Measurements from ENCODE around the gene ARHGEF19.

The ARHGEF19 gene

GRCh38 chr1:16195518-16195905 is 16.9 kb downstream of the ARHGEF19 start:
- TF ChIP-seq, protein P1, sequence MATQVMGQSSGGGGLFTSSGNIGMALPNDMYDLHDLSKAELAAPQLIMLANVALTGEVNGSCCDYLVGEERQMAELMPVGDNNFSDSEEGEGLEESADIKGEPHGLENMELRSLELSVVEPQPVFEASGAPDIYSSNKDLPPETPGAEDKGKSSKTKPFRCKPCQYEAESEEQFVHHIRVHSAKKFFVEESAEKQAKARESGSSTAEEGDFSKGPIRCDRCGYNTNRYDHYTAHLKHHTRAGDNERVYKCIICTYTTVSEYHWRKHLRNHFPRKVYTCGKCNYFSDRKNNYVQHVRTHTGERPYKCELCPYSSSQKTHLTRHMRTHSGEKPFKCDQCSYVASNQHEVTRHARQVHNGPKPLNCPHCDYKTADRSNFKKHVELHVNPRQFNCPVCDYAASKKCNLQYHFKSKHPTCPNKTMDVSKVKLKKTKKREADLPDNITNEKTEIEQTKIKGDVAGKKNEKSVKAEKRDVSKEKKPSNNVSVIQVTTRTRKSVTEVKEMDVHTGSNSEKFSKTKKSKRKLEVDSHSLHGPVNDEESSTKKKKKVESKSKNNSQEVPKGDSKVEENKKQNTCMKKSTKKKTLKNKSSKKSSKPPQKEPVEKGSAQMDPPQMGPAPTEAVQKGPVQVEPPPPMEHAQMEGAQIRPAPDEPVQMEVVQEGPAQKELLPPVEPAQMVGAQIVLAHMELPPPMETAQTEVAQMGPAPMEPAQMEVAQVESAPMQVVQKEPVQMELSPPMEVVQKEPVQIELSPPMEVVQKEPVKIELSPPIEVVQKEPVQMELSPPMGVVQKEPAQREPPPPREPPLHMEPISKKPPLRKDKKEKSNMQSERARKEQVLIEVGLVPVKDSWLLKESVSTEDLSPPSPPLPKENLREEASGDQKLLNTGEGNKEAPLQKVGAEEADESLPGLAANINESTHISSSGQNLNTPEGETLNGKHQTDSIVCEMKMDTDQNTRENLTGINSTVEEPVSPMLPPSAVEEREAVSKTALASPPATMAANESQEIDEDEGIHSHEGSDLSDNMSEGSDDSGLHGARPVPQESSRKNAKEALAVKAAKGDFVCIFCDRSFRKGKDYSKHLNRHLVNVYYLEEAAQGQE (tag by site-specific recombination; IDR thresholded peaks at IDR 0.05), result no peak
- TF ChIP-seq, protein P2, sequence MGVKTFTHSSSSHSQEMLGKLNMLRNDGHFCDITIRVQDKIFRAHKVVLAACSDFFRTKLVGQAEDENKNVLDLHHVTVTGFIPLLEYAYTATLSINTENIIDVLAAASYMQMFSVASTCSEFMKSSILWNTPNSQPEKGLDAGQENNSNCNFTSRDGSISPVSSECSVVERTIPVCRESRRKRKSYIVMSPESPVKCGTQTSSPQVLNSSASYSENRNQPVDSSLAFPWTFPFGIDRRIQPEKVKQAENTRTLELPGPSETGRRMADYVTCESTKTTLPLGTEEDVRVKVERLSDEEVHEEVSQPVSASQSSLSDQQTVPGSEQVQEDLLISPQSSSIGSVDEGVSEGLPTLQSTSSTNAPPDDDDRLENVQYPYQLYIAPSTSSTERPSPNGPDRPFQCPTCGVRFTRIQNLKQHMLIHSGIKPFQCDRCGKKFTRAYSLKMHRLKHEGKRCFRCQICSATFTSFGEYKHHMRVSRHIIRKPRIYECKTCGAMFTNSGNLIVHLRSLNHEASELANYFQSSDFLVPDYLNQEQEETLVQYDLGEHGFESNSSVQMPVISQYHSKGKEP (tag by site-specific recombination; IDR thresholded peaks at IDR 0.05), result no peak
- TF ChIP-seq ZNF610 (tag by site-specific recombination; IDR thresholded peaks at IDR 0.05; ENCODE audit: borderline replicate concordance), result no peak
- Histone ChIP-seq H3K4me3 (ENCODE audit: low read depth, low read length) (no peak overlapping the region), H3K36me3 (ENCODE audit: control insufficient read depth in 2 of 2, insufficient read depth in 1 of 2, low read length in 2 of 2) (no peaks in the 10 kb centered on the region), H3K27ac (ENCODE audit: extremely low read depth, low read depth, low read length) (no peak overlapping the region), H3K4me1 (ENCODE audit: control insufficient read depth, insufficient read depth, low read length) (no peaks in the 10 kb centered on the region), H3K9me3 (ENCODE audit: control insufficient read depth, insufficient read depth, low read depth, low read length) (no peaks in the 10 kb centered on the region)
- ChIA-PET CTCF (interaction anchor here (1.4 kb wide), 1 partner anchor 9 kb away, joined by 4 read pairs; no protein-coding TSS in a partner anchor), POLR2A (no interaction called here)

DNA sequence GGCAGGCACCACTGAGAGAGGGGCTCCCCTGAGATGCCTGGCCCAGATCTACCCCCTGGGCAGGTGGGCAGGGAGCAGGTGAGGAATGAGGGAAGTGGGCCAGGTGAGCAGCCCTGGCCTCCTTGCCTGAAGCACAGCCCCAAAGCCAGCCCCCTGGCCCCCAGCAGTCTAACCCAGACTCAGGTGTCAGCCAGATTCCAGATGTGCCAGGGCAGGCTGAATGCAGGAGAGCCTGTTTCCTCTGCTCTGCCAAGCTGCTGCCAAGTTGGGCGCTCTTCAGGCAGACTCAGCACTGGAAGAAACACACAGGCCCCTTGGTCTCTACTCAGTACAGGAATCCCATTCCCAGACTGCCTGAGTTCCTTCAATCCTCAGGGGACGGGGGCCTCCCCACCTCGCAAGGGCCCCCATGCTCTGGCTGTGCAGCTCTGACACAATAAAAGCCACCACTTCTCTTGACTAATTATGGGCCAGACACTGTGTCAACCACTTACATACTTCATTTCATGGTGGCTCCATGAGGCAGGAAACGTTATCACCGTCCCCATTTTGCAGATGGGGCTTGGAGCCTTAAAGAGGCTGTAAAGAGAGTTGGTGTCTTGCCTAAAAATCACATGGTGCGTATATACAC is 20.4 kb downstream of the ARHGEF19 start:
- H3K27ac ChIP-seq (ENCODE audit: extremely low read depth, low read depth, low read length), result no peak overlapping the region

GRCh38 chr1:16191309-16191708 is 21.1 kb downstream of the ARHGEF19 start:
- H3K27ac ChIP-seq (ENCODE audit: extremely low read depth, low read depth, low read length), result no peak overlapping the region
- no peak for TF ChIP-seq YY2 (tag by site-specific recombination; IDR thresholded peaks at IDR 0.05)
- peak; percentile 46 for TF ChIP-seq ZNF366 (tag by site-specific recombination; conservative IDR thresholded peaks at IDR 0.05)
- no peaks in the 10 kb centered on the region for H3K9me3 ChIP-seq (ENCODE audit: control insufficient read depth, insufficient read depth, low read depth, low read length)
- no peaks in the 10 kb centered on the region for H3K36me3 ChIP-seq (ENCODE audit: control insufficient read depth in 2 of 2, insufficient read depth in 1 of 2, low read length in 2 of 2)
- no peak overlapping the region for H3K4me3 ChIP-seq (ENCODE audit: low read depth, low read length)
- no peaks in the 10 kb centered on the region for H3K4me1 ChIP-seq (ENCODE audit: control insufficient read depth, insufficient read depth, low read length)
- ChIA-PET POLR2A (interaction anchor here (1.2 kb wide), 1 partner anchor 13 kb away, joined by 3 read pairs; no protein-coding TSS in a partner anchor), CTCF (interaction anchor here (0.5 to 15.1 kb wide), 5 partner anchors 44 to 162 kb away, joined by 3 to 427 read pairs (median 4); partner anchors contain the start of gene FAM131C)

More for the DNA sequence above, 20.4 kb downstream of the ARHGEF19 start:
- Histone ChIP-seq H3K4me1 (ENCODE audit: control insufficient read depth, insufficient read depth, low read length) (no peaks in the 10 kb centered on the region), H3K36me3 (ENCODE audit: control insufficient read depth in 2 of 2, insufficient read depth in 1 of 2, low read length in 2 of 2) (no peaks in the 10 kb centered on the region), H3K9me3 (ENCODE audit: control insufficient read depth, insufficient read depth, low read depth, low read length) (no peaks in the 10 kb centered on the region), H3K4me3 (ENCODE audit: low read depth, low read length) (no peak overlapping the region)
- TF ChIP-seq, protein P3, sequence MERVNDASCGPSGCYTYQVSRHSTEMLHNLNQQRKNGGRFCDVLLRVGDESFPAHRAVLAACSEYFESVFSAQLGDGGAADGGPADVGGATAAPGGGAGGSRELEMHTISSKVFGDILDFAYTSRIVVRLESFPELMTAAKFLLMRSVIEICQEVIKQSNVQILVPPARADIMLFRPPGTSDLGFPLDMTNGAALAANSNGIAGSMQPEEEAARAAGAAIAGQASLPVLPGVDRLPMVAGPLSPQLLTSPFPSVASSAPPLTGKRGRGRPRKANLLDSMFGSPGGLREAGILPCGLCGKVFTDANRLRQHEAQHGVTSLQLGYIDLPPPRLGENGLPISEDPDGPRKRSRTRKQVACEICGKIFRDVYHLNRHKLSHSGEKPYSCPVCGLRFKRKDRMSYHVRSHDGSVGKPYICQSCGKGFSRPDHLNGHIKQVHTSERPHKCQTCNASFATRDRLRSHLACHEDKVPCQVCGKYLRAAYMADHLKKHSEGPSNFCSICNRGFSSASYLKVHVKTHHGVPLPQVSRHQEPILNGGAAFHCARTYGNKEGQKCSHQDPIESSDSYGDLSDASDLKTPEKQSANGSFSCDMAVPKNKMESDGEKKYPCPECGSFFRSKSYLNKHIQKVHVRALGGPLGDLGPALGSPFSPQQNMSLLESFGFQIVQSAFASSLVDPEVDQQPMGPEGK (tag by site-specific recombination; IDR thresholded peaks at IDR 0.05), result peak; percentile 38; the same call in 1 of the 2 replicates
- TF ChIP-seq ZNF335 (tag by site-specific recombination; conservative IDR thresholded peaks at IDR 0.05) (peak; percentile 59), ZNF514 (tag by site-specific recombination; IDR thresholded peaks at IDR 0.05) (no peak)
- CTCF ChIA-PET, result interaction anchor here (0.6 to 15.1 kb wide), 3 partner anchors 95 to 119 kb away, joined by 3 to 427 read pairs (median 3); no protein-coding TSS in a partner anchor
- POLR2A ChIA-PET, result no interaction called here

Data from HEK293 (cell line).